Measurements from ENCODE around the gene MAL.

The MAL gene

GRCh38 chr2:95016616-95017015, 8.9 kb upstream of the MAL start:
- DNase-seq (ENCODE audit: low read depth, low spot score), result no peak

- DNase-seq (ENCODE audit: low read depth, low spot score), result no peak
Observed at GRCh38 chr2:95017071-95017501, 8.4 kb upstream of the MAL start.

- no peak for DNase-seq (ENCODE audit: low read depth, low spot score)
Observed at GRCh38 chr2:95017836-95018235, 7.7 kb upstream of the MAL start.

GRCh38 chr2:95018301-95018700, 7.2 kb upstream of the MAL start:
- no peak for DNase-seq (ENCODE audit: low read depth, low spot score)

- no peak for DNase-seq (ENCODE audit: low read depth, low spot score)
Observed at GRCh38 chr2:95018861-95019550, 6.5 kb upstream of the MAL start.

- DNase-seq (ENCODE audit: low read depth, low spot score), result no peak
Observed at GRCh38 chr2:95019572-95019971, 5.9 kb upstream of the MAL start.

GRCh38 chr2:95020275-95021022, 5.1 kb upstream of the MAL start:
- DNase-seq (ENCODE audit: low read depth, low spot score), result peak; percentile 67

- no peak for DNase-seq (ENCODE audit: low read depth, low spot score)
Observed at GRCh38 chr2:95021023-95021416, 4.5 kb upstream of the MAL start.

GRCh38 chr2:95021847-95022246, 3.7 kb upstream of the MAL start:
- no peak for DNase-seq (ENCODE audit: low read depth, low spot score)

GRCh38 chr2:95022309-95023221, 2.9 kb upstream of the MAL start:
- DNase-seq (ENCODE audit: low read depth, low spot score), result peak; percentile 92

GRCh38 chr2:95023222-95023597, 2.3 kb upstream of the MAL start:
- no peak for DNase-seq (ENCODE audit: low read depth, low spot score)

GRCh38 chr2:95024371-95024770, 1.1 kb upstream of the MAL start:
- DNase-seq (ENCODE audit: low read depth, low spot score), result no peak

GRCh38 chr2:95024960-95025405, 525 bp upstream of the MAL start:
- DNase-seq (ENCODE audit: low read depth, low spot score), result no peak

GRCh38 chr2:95026471-95027368, 1.2 kb downstream of the MAL start:
- no peak for DNase-seq (ENCODE audit: low read depth, low spot score)

GRCh38 chr2:95027369-95027720, 1.8 kb downstream of the MAL start:
- no peak for DNase-seq (ENCODE audit: low read depth, low spot score)

GRCh38 chr2:95029898-95030341, 4.4 kb downstream of the MAL start:
- no peak for DNase-seq (ENCODE audit: low read depth, low spot score)

GRCh38 chr2:95030496-95030895, 5.0 kb downstream of the MAL start:
- no peak for DNase-seq (ENCODE audit: low read depth, low spot score)

- no peak for DNase-seq (ENCODE audit: low read depth, low spot score)
Observed at GRCh38 chr2:95031076-95031725, 5.7 kb downstream of the MAL start.

- no peak for DNase-seq (ENCODE audit: low read depth, low spot score)
Observed at GRCh38 chr2:95031726-95032116, 6.2 kb downstream of the MAL start.

GRCh38 chr2:95032341-95032740, 6.8 kb downstream of the MAL start:
- DNase-seq (ENCODE audit: low read depth, low spot score), result no peak

Data from ELF-1 (cell line).